Measurements from ENCODE around the gene PDE8A. TPM values are rescaled to one million over a fixed set of nuclear protein-coding genes. Genes with fewer than 3 reads are reported as not detected.

PDE8A gene
- total and polyA plus RNA-seq, 2 experiments from 2014 or later, result 5.6 to 7.5 TPM

DNA sequence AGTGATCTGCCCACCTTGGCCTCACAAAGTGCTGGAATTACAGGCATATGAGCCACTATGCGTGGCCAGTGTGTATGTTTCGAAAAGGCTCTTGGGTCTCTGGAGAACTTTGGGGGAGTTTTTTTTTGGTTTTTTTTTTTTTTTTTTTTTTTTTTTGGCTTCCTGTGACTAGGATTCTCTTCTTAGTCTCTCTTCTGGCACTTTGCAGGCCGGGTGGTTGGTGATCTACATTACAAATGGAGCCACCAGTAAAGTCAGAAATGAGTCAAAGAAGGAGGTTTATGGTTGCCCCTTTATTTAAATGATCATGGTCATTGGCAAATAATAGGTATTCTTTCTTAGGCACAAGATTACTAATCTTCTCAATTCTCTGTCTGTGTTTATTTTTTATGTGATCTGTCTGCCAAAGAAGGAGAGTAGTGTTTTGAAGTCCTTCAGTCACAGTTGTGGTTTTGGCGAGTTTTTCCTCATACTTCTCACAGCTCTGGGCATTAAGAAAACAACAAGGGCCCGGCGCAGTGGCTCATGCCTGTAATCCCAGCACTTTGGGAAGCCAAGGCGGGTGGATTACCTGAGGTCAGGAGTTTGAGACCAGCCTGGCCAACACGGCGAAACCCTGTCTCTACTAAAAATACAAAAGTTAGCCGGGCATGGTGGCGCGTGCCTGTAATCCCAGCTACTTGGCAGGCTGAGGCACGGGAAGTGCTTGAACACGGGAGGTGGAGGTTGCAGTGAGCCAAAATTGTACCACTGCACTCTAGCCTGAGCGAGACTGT, 38.3 kb downstream of the PDE8A start:
- ATAC-seq (peak; percentile 59), DNase-seq (ENCODE audit: low spot score) (no peak)
- no peaks in the 10 kb centered on the region for H3F3A ChIP-seq (replicated peaks; ENCODE audit: low read depth)
- H3K27ac Mint-ChIP-seq, result peak overlapping the region; percentile 1; the same call in 1 of the 2 replicates
- no peak overlapping the region for H2AFZ ChIP-seq
- no peak overlapping the region for H3K4me3 Mint-ChIP-seq
- H4K20me1 ChIP-seq (replicated peaks; ENCODE audit: insufficient read depth), result no peaks in the 10 kb centered on the region
- peaks cover 1% of the 10 kb centered on the region for H3K27me3 Mint-ChIP-seq (ENCODE audit: insufficient read depth, low read depth, poor library complexity)
- peaks cover 14% of the 10 kb centered on the region; the same call in 2 of the 3 replicates for H3K4me1 Mint-ChIP-seq
- H3K4me1 ChIP-seq (ENCODE audit: insufficient read depth), result peaks cover 17% of the 10 kb centered on the region; the same call in 1 of the 2 replicates
- TF ChIP-seq ZNF462 (CRISPR knock-in tag; IDR thresholded peaks at IDR 0.05) (no peak), EZH2 (IDR thresholded peaks at IDR 0.05; ENCODE audit: low read depth, unreplicated experiment) (no peak), NANOG (IDR thresholded peaks at IDR 0.05; ENCODE audit: borderline replicate concordance) (no peak)
- H3K79me2 ChIP-seq (replicated peaks; ENCODE audit: insufficient read depth), result peaks cover 22% of the 10 kb centered on the region
- no peaks in the 10 kb centered on the region for H3K36me3 ChIP-seq (ENCODE audit: insufficient read depth)
- H3K9me3 Mint-ChIP-seq, result no peaks in the 10 kb centered on the region
- peak overlapping the region; percentile 40; the same call in 1 of the 2 replicates for H3K4me2 ChIP-seq
- H3K27ac ChIP-seq (ENCODE audit: low read depth), result peak overlapping the region; percentile 78
- no peaks in the 10 kb centered on the region for H3K27me3 ChIP-seq (ENCODE audit: insufficient read depth)
- H3K4me3 ChIP-seq, result no peak overlapping the region
- H3K36me3 Mint-ChIP-seq (ENCODE audit: low read depth), result no peaks in the 10 kb centered on the region
- no peaks in the 10 kb centered on the region for H3K9me2 ChIP-seq (ENCODE audit: insufficient read depth)

- H3K79me2 ChIP-seq (replicated peaks; ENCODE audit: insufficient read depth), result peaks cover 27% of the 10 kb centered on the region
- Mint-ChIP-seq H3K36me3 (ENCODE audit: low read depth) (no peaks in the 10 kb centered on the region), H3K27ac (no peak overlapping the region), H3K27me3 (ENCODE audit: insufficient read depth, low read depth, poor library complexity) (peaks cover 1% of the 10 kb centered on the region), H3K9me3 (no peaks in the 10 kb centered on the region), H3K4me3 (no peak overlapping the region), H3K4me1 (peaks cover 18% of the 10 kb centered on the region; the same call in 2 of the 3 replicates)
- no peaks in the 10 kb centered on the region for H3K27me3 ChIP-seq (ENCODE audit: insufficient read depth)
- H3K36me3 ChIP-seq (ENCODE audit: insufficient read depth), result no peaks in the 10 kb centered on the region
- H2AFZ ChIP-seq, result no peak overlapping the region
- H4K20me1 ChIP-seq (replicated peaks; ENCODE audit: insufficient read depth), result no peaks in the 10 kb centered on the region
- H3K4me3 ChIP-seq, result no peak overlapping the region
- ATAC-seq (no peak), DNase-seq (ENCODE audit: low spot score) (no peak)
- peaks cover 19% of the 10 kb centered on the region; the same call in 1 of the 2 replicates for H3K4me1 ChIP-seq (ENCODE audit: insufficient read depth)
- no peak overlapping the region for H3K27ac ChIP-seq (ENCODE audit: low read depth)
- H3F3A ChIP-seq (replicated peaks; ENCODE audit: low read depth), result no peaks in the 10 kb centered on the region
- TF ChIP-seq ETS1 (IDR thresholded peaks at IDR 0.05) (no peak), EZH2phosphoT487 (IDR thresholded peaks at IDR 0.05; ENCODE audit: unreplicated experiment) (no peak), EZH2 (IDR thresholded peaks at IDR 0.05; ENCODE audit: low read depth, unreplicated experiment) (no peak)
- H3K9me2 ChIP-seq (ENCODE audit: insufficient read depth), result no peaks in the 10 kb centered on the region
- H3K4me2 ChIP-seq, result no peak overlapping the region
Observed at GRCh38 chr15:85021409-85021808, 39.8 kb downstream of the PDE8A start.
